Transverse colon (tissue), 4 donors: ENCODE data around the gene THSD4.

ENCODE experiments used
- CTCF ChIP-seq, 5 experiments: fragments of 200-600 bp in 3 of 5; fragments of 450-650 bp in 2 of 5; sonication (generic) in 3 of 5; IDR thresholded peaks; 1 replicate in 2 of 5; 2 replicates in 3 of 5; pipeline ENCODE4 v1.5.1; 2016 to 2017; ENCODE audit warnings: antibody characterized with exemption in 5 of 5, inconsistent platforms in 3 of 5, mild to moderate bottlenecking in 2 of 5, moderate library complexity in 1 of 5
- EP300 ChIP-seq: sonication (generic); formaldehyde crosslinking; IDR thresholded peaks from one replicate; pipeline ENCODE4 v1.6.1; 2017; ENCODE audit warnings: antibody characterized with exemption, low read depth
- POLR2A ChIP-seq: fragments of 450-650 bp; IDR thresholded peaks from one replicate; pipeline ENCODE4 v1.6.1; 2016; ENCODE audit warnings: antibody characterized with exemption, mild to moderate bottlenecking, moderate library complexity
- POLR2AphosphoS5 ChIP-seq, 3 donors: sonication (generic); formaldehyde crosslinking; IDR thresholded peaks; one replicate each; pipeline ENCODE4 v1.6.1; 2016; ENCODE audit warnings: antibody characterized with exemption in 3 of 3

GRCh38 chr15:71456362-71456761, 341.1 kb downstream of the THSD4 start:
- TF ChIP-seq CTCF (IDR thresholded peaks at IDR 0.05) (no peak), POLR2A (no peak), EP300 (no peak), POLR2AphosphoS5 (IDR thresholded peaks at IDR 0.05) (no peak)
